OCI-M2 (cell line): ENCODE measurements around the gene PROSER2.

Experiments
- DNase-seq: peaks from one replicate; lab custom pipeline; 2025; ENCODE audit not compliant: unreplicated experiment; lab: John Stamatoyannopoulos, UW

Gene PROSER2

GRCh38 chr10:11902646-11903045 is 79.5 kb downstream of the PROSER2 start:
- DNase-seq = no peak

DNA sequence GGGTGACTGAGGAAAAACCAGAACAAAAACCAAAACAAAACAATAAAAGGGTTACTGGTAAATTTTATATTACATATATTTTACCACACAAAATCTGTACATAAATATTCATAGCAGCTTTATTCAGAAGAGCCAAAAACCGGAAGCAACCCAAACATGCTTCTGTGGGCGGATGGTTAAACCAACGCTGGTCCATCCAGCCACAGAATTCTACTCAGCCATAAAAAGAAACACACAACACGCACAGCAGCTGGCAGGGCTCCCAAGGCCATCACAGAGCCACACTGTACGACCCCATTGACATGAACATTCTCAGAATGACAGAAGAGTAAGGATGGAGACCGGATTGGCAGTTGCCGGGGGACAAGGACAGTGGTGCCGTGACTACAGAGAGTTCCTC is 83.6 kb downstream of the PROSER2 start:
- no peak for DNase-seq

DNA sequence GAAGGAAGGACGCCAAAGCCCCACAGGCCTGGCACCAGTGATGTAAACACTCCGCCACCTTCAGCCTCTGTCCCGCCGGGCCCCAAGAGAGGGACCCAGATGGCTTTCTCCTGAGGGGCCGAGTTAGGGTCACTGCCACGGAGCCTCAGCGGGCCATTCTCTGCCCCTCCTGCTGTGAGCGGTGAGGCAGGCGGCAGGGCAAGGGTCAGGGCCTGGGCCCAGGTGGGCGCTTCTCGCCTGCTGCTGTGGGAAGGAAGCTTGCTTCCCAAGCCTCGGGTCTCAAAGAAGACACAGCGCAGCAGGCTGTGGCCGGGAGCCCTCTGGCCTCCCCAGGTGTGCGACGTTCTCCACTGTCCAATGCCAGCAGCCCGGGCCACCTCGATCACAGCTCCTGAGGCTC is 84.8 kb downstream of the PROSER2 start:
- no peak for DNase-seq

GRCh38 chr10:11908536-11908935 is 85.4 kb downstream of the PROSER2 start:
- no peak for DNase-seq

DNA sequence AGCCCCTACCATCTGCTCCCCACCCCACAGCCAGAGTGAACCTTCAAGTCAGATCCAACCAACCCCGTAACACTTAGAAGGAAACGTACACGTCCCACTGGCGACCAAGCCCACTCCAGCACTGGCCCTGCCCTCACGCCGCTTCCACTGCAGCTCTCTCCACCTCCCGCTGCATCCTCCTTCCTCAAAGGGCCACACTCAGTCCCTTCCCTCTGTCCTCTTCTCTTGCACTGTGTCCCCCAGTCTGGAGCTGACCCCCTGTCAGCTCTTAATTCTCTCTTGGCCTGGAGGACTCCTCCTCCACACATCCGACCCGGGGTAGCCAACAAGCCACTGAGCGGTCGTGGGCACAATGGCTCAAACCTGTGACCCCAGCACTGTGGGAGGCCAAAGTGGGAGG is 85.8 kb downstream of the PROSER2 start:
- DNase-seq = no peak

DNA sequence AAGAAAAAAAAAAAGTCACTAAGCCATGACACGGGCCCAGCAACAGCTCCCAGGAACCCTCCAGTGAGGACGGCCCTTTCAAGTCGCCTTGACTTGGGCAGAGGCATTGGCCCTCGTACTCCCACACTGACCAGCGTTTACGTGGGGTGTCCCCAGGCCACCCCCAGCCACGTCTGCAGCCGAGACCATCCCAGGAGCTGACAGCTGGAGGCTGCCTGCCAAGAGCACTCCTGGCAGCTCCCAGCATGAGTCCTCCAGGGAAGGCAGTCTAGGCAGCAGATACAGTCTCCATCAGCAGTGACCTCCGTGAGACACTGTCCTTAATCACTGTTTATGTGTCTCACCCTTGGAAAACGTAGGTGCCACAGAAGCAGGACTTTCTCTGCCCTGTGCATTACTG is 86.5 kb downstream of the PROSER2 start:
- no peak for DNase-seq

DNA sequence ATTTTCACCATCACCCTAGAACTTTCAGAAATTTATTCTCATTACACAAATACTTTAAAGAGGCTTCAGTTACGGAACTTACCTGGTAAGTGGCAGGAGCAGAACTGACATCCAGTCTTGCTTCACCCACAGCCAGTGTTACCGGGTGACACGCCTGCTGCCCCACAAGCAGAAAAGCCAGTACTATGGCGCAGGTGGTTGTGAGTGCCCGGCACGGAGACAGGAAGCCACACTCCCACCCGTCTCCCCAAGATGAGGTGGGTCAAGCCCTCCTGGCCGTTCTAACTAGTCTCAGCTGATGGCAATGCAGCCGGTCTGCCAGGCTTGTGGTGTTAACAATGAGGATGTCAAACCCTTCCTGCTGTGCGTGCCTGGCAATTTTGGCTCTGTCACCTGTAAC is 86.9 kb downstream of the PROSER2 start:
- DNase-seq = no peak

DNA sequence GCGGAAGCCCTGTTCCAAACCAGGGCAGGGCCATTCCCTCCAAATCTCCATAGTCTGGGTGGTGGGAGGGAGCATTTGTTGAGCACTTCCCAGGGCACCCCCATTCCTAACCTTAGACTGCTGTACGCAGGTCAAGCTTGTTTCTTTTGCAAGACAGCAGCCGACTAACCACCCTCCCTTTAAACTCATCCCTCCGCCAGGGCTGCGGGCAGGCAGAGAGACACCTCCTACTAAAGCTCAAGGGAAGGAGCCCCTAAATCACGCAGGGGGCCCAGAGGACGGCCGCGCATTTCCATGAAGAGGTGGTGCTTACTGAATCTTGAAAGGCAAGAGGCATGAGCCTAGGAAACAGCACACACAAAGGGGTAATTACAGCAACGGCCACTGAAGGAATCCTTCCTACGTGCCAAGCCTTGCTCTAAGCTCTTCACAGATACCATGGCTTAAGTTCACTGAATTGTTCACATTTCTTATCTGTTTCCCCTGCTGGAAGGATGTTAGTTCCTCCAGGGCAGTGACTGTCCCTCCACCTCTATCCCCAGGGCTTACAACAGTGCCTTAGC is 90.0 kb downstream of the PROSER2 start:
- no peak for DNase-seq

DNA sequence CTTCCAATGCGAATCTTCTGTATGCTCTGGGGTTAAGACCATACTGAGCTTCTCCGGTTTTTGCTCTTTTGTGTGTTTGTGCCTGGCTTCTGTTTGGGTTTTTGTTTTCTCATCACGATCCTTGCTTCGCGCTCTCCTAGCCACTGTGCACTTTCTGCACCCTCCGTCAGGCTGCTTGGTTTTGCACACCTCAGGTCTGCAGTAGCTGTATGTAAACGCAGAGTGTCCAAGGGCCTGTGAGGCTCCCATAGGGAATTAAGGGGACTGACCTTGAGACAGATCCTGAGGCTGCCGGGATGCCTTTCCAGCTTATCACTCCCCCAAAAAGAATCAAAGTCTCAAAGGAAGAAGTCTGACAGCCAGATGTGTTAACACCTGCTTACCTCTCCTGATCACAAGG is 95.2 kb downstream of the PROSER2 start:
- no peak for DNase-seq

GRCh38 chr10:11919271-11919670 is 96.1 kb downstream of the PROSER2 start:
- DNase-seq = no peak
